ENCODE data around the gene PWP2. TPM values are rescaled to one million over a fixed set of nuclear protein-coding genes. Genes with fewer than 3 reads are reported as not detected.
"Not testable (repeated sequence)": the region's sequence is repeated elsewhere in the genome, so short reads cannot be mapped to it uniquely, and the experiment has no call there.

The PWP2 gene
- total RNA-seq, 2 donors from 2014 or later: 6.5 to 14.5 TPM

DNA sequence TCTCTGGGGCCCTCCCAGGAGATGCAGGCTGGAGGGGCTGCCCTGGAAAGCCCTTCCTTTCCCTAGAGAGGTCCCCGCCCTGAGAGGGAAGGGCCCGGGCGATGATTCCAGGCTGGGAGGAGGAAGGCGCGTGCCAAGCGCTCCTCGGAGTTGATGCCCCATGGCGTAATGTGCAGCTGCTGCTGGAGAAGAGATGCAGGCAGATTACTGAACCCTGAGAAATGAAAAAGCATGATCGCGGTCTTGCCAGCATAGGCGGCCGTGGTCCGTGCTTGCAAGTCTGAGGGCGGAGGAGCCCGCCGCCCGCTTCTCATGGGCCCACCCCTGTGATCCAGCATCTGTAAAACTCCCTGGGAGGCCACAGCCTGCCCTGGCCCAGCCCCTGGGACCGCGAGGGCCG is 53.6 kb downstream of the PWP2 start:
- H3K9me3 ChIP-seq; H3K36me3 ChIP-seq (replicated peaks in 1 of 2; ENCODE audit: insufficient read depth in 1 of 2, low read depth in 2 of 2); H3K4me3 ChIP-seq; ATAC-seq; H3K27ac ChIP-seq; H3K4me1 ChIP-seq; H3K27me3 ChIP-seq; DNase-seq; intact Hi-C loops (cut with DNase I): not testable (repeated sequence)
- WGBS, 2 donors: no CpG with 5 or more reads among the region's 20 CpGs

DNA sequence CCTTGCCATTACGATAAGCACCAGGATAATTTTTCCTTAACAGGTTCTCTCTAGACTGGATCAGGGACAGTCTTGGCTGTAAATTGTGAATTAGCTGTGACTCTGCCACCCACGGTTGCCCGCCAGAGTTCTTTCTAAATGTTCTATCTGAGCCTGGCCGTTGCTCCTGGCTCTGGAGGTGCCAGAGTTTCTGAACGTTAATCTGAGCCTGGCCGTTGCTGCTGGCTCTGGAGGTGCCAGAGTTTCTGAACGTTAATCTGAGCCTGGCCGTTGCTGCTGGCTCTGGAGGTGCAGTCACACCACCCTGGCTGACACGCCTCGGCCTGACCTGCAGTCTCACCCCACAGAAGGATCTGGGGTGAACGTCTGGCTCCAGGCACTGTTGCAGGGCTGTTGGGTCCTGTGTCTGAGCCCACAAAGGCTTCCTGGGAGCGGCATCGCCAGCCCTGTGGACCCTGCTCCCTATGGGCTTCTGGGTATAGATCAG is 56.0 kb downstream of the PWP2 start:
- H3K4me1 ChIP-seq; H3K36me3 ChIP-seq (replicated peaks in 1 of 2; ENCODE audit: insufficient read depth in 1 of 2, low read depth in 2 of 2); H3K27ac ChIP-seq; DNase-seq; intact Hi-C loops (cut with DNase I); H3K4me3 ChIP-seq; ATAC-seq; H3K27me3 ChIP-seq; H3K9me3 ChIP-seq: not testable (repeated sequence)
- no CpG with 5 or more reads among the region's 13 CpGs for WGBS, 2 donors

DNA sequence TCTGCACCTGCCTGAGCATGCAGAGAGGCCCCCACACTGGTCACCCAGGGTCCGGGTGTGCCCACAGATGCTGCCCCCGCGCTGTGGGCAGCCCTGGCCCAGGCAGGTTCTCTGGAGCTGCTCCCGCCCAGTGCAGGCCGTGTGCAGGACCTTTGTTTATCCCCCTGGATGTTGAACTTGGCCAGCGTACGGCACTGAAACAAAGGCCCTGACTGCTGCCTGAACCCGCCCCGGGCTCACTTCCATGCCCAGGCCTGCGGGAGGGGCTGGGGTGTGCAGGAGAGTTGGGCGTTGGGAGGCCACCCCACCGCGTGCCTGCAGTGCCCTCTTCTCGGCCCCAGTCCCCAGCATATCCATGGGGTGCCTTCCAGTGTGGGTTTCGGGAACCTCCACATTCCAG is 58.7 kb downstream of the PWP2 start:
- H3K27ac ChIP-seq; DNase-seq; H3K27me3 ChIP-seq; H3K4me3 ChIP-seq; ATAC-seq; H3K9me3 ChIP-seq; H3K36me3 ChIP-seq (replicated peaks in 1 of 2; ENCODE audit: insufficient read depth in 1 of 2, low read depth in 2 of 2); intact Hi-C loops (cut with DNase I); H3K4me1 ChIP-seq: not testable (repeated sequence)
- no CpG with 5 or more reads among the region's 15 CpGs for WGBS, 2 donors

DNA sequence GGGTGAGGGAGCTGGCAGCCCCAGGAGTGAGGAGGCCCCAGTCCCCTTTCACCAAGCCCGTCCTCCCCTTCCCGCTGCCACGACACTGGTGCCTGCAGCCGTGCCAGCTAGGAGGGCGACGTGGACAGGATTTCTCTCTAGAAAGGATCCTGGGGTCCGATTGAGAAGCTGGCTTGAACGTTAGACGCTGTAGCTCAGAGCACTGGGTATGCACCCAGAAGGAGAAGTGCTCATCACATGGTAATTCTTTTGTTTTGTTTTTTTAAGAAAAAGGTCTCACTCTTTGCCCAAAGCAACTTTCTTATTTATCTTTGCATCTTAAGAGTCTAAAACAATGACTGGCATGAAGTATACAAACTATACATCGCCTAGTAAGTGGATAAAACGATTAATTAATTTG is 60.3 kb downstream of the PWP2 start:
- H3K9me3 ChIP-seq; H3K36me3 ChIP-seq (replicated peaks in 1 of 2; ENCODE audit: insufficient read depth in 1 of 2, low read depth in 2 of 2); ATAC-seq; DNase-seq; H3K27ac ChIP-seq; H3K4me3 ChIP-seq; intact Hi-C loops (cut with DNase I); H3K27me3 ChIP-seq; H3K4me1 ChIP-seq: not testable (repeated sequence)
- no CpG with 5 or more reads among the region's 11 CpGs for WGBS, 2 donors

DNA sequence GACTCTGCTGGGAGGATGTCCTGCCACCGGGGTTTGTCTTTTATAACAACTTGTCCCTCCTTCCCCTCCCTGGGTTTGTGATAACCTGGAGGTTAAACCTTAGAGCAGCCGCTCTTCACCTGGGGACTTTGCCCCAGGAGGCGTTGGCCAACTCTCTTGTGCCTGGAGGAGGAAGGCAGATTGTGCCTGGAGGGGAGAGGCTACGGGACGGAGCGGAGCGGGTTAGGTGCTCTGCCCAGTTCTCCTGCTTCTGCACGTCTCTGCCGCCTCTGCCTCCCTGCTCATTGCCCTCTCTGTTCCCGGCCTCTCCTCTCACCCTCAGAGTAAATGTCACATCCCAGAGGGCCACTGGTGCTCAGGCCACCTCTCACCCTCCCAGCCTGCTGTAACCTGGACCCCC is 63.1 kb downstream of the PWP2 start:
- DNase-seq; H3K4me1 ChIP-seq; H3K27ac ChIP-seq; H3K27me3 ChIP-seq; intact Hi-C loops (cut with DNase I); ATAC-seq; H3K36me3 ChIP-seq (replicated peaks in 1 of 2; ENCODE audit: insufficient read depth in 1 of 2, low read depth in 2 of 2); H3K9me3 ChIP-seq; H3K4me3 ChIP-seq: not testable (repeated sequence)
- WGBS, 2 donors: no CpG with 5 or more reads among the region's 10 CpGs

DNA sequence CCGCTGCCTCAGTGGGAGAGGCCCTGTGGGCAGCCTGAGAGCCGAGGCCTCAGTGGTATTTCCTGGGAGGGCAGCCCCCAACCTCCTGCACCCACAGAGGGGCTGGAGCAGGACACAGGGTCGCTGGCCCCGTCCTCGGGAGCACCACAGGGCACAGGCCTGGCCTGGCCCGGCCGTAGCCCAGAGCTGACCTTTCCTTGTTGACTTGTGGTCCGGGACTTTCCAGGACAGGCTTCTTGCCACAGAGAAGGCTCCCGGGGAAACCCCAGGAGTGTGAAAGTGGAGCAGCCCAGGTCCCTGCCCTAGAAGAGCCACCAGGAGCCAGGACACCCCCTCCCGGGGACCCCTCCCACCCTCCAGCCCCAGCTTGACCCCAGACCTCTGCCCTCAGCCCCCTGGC is 63.7 kb downstream of the PWP2 start:
- H3K4me3 ChIP-seq; H3K4me1 ChIP-seq; H3K36me3 ChIP-seq (replicated peaks in 1 of 2; ENCODE audit: insufficient read depth in 1 of 2, low read depth in 2 of 2); H3K9me3 ChIP-seq; intact Hi-C loops (cut with DNase I); H3K27ac ChIP-seq; H3K27me3 ChIP-seq; DNase-seq: not testable (repeated sequence)
- no CpG with 5 or more reads among the region's 10 CpGs for WGBS, 2 donors
- peak; percentile 55 for ATAC-seq

DNA sequence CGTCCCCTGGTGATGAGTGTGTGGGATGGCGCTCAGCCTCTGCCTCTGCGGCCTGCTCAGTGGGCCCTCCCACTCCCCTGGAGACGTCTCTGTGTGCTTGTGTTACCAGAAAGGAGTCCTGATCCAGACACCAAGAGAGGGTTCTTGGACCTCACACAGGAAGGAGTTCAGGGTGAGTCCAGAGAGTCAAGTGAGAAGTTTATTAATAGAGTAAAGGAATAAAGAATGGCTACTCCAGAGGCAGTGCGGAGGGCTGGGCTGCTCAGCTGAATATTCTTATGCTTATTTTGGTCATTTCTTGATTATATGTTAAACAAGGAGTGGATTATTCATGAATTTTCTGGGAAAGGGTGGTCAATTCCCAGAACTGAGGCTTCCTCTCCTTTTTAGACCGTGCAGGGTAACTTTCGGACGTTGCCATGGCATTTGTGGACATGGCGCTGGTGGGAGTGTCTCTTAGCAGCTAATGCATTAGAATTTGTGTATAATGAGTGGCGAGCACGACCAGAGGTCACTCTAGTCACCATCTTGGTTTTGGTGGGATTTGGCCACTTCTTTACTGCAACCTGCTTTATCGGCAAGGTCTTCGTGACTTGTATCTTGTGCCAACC is 64.9 kb downstream of the PWP2 start:
- no CpG with 5 or more reads among the region's 13 CpGs for WGBS, 2 donors

DNA sequence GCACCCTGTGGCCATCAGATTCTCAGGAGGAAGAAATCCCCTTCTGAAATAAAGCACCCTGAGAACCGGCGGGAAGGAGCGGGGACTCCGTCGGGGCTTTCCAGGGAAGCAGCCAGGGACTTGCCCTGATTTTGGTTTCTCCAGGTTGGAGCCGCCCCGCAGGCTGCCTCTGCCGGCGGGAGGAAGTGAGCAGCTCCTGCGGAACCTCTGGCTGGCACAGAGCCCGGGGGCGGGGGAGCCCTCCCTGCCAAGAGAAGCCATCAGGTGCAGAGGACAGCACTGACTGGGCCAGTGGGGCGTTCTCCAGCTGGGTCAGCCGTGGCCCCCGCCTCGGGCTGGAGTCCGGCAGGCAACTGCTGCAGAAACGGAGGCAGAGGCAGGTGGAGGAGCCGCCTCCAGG is 65.5 kb downstream of the PWP2 start:
- peak; percentile 50 for ATAC-seq
- H3K27ac ChIP-seq; H3K27me3 ChIP-seq; H3K4me1 ChIP-seq; H3K4me3 ChIP-seq; intact Hi-C loops (cut with DNase I); H3K36me3 ChIP-seq (replicated peaks in 1 of 2; ENCODE audit: insufficient read depth in 1 of 2, low read depth in 2 of 2); H3K9me3 ChIP-seq; DNase-seq: not testable (repeated sequence)
- no CpG with 5 or more reads among the region's 19 CpGs for WGBS, 2 donors

More for the DNA sequence above, 64.9 kb downstream of the PWP2 start:
- H3K27ac ChIP-seq; H3K36me3 ChIP-seq (replicated peaks in 1 of 2; ENCODE audit: insufficient read depth in 1 of 2, low read depth in 2 of 2); H3K4me1 ChIP-seq; H3K27me3 ChIP-seq; DNase-seq; intact Hi-C loops (cut with DNase I); H3K4me3 ChIP-seq; ATAC-seq; H3K9me3 ChIP-seq: not testable (repeated sequence)

DNA sequence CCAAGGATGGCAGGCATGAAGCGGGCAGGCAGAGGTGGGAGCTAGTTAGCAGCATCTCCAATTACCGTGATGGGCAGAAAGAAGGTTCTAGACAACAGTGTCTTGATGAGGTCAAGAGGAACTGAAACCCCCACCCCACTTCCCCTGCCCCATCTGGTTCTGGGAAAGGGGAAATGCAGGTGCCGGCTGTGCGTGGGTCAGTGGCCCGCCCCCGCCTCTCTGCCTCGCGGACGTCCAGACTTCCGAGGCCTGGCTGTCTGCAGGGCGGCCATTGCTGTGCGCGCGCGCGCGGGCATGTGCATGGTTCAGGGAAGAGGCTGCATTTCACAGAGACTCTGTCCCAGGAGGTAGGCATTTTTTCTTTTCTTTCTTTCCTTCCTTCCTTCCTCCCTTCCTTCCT is 68.0 kb downstream of the PWP2 start:
- H3K27ac ChIP-seq; DNase-seq; ATAC-seq; H3K4me1 ChIP-seq; intact Hi-C loops (cut with DNase I); H3K9me3 ChIP-seq; H3K36me3 ChIP-seq (replicated peaks in 1 of 2; ENCODE audit: insufficient read depth in 1 of 2, low read depth in 2 of 2); H3K27me3 ChIP-seq; H3K4me3 ChIP-seq: not testable (repeated sequence)
- no CpG with 5 or more reads among the region's 17 CpGs for WGBS, 2 donors

DNA sequence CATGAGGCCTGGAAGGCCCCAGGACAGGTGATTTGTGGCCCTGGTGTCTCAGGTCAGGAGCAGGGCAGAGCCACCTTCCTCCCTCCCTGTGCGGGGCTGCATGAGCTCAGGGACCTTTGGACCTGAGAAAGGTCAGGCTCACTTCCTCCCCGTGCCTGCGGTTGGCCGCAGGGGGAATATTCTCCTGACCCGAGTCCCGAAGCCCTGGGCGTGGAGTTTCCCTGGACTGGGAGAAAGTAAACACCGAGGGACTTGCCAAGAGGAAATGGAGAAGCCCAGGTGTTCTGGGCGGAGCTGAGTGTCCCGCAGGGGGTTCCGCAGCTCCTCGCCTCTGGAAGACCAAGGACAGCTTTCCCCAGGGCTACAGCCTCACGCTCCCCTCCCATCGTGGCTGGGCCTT is 68.9 kb downstream of the PWP2 start:
- ATAC-seq; H3K9me3 ChIP-seq; DNase-seq; H3K4me1 ChIP-seq; H3K4me3 ChIP-seq; intact Hi-C loops (cut with DNase I); H3K27ac ChIP-seq; H3K36me3 ChIP-seq (replicated peaks in 1 of 2; ENCODE audit: insufficient read depth in 1 of 2, low read depth in 2 of 2); H3K27me3 ChIP-seq: not testable (repeated sequence)
- no CpG with 5 or more reads among the region's 14 CpGs for WGBS, 2 donors

Measured in body of pancreas (tissue), 4 donors.